CD1c-positive myeloid dendritic cell (primary cell): Measurements from ENCODE around the gene PHOX2A.
"Not testable (repeated sequence)": the region's sequence is repeated elsewhere in the genome, so short reads cannot be mapped to it uniquely, and the experiment has no call there.

Experiments used
- DNase-seq: peaks from one replicate; pipeline ENCODE4 v3.0.0-alpha.2; 2016; ENCODE audit errors: extremely low spot score

The PHOX2A gene

DNA sequence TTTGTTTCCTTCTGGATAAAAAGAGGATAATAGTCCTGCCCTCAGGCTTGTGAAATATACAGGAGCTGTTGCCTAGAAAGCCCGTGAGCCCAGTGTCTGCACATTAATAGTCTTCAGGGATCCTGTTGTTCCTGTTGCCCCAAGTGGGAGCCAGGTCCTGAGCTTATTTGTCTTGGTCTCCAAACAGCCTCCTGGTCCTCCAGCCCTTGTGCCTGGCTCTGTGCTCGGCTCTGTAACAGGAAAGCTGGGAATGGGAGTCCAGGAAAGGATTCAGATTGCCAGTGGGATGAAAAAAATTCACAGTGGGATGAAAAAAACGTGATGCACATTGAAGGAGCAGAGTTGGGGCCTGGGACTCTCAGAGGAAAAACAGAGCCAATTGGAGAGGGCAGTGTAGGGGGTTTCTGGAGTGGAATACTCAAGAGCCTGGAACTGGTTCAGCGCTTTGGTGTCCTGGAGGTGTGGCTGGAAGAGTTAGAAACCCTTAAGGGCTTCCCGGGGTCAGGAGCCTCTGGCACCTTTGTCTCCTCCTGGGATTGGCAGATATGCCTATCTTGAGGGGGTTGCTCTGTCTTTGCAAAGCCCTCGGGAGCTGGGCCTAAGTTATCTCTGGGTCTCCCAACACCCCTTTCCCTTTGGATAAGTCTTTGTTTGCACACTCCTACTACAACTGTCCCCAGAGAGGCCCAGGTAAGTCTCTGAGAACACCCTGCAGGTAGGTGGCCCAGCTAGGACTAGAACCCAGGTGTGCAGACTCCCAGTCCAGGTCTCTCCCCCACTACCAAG, 21.7 kb downstream of the PHOX2A start:
- no peak for DNase-seq

DNA sequence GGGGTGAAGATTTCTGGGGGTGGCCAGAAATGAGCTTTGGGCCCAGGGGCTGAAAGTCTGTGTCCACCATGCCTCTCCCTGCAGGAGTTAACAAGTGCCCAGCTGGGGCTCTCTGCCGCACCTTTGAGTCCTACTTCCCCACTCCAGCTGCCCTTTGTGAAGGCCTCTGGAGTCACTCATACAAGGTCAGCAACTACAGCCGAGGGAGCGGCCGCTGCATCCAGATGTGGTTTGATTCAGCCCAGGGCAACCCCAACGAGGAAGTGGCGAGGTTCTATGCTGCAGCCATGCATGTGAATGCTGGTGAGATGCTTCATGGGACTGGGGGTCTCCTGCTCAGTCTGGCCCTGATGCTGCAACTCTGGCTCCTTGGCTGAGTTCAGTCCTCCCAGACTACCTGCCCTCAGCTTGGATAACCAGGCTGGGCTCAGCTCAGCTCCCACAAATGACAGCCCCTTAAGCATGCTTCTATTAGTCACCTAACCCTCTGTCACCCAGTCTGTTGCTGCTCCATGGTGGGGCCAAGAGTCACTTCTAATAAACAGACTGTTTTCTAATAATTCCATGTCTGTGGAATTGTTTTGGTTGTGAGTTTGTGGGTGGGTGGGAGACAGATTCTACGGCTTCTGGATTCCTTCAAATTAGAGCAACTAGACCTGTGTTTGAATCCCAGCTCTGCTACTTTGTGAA, 22.4 kb downstream of the PHOX2A start:
- DNase-seq: peak; percentile 61

GRCh38 chr11:72220696-72221363, 23.1 kb downstream of the PHOX2A start:
- no peak for DNase-seq

- no peak for DNase-seq
These were observed 25.7 kb downstream of the PHOX2A start for GRCh38 chr11:72218251-72218745.

DNA sequence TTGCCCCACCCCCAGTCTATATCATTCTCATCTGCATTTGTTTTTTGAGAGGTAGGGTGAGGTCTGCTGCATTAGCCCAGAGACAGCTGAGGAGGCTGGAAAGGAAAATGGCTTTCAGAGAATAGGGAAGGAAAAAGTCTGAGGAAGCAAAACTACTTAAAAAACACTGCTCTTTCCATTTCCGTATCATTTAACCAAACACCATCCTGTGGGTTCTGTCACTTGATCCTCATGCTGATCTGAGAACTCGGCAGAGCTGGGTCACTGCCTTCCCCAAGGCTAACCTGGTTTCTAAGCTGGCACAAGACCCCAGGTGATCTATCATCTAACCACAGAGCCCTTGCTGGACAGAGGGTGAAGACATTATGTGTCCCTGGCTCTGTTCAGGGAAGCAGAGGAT, 26.1 kb downstream of the PHOX2A start:
- DNase-seq: peak; percentile 48

GRCh38 chr11:72216638-72217037, 27.3 kb downstream of the PHOX2A start, which contains the start of gene FOLR2:
Gene FOLR2 (plus strand): TSS chr11:72216794. CDS start chr11:72218585, 1,791 bp downstream.
- no peak for DNase-seq

DNA sequence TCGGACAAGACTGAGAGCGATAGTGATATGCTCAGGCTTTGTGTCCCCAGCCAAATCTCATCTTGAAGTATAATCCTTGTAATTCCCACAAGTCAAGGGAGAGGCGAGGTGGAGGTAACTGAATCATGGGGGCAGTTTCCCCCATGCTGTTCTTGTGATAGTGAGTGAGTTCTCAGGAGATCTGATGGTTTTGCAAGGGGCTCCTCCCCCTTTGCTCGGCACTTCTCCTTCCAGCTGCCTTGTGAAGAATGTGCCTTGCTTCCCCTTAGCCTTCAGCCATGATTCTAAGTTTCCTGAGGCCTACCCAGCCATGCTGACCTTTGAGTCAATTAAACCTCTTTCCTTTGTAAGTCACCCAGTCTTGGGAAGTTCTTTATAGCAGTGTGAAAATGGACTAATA, 34.9 kb downstream of the PHOX2A start:
- DNase-seq: peak; percentile 63

- DNase-seq: no peak
These were observed 35.7 kb downstream of the PHOX2A start for GRCh38 chr11:72208281-72208680.

DNA sequence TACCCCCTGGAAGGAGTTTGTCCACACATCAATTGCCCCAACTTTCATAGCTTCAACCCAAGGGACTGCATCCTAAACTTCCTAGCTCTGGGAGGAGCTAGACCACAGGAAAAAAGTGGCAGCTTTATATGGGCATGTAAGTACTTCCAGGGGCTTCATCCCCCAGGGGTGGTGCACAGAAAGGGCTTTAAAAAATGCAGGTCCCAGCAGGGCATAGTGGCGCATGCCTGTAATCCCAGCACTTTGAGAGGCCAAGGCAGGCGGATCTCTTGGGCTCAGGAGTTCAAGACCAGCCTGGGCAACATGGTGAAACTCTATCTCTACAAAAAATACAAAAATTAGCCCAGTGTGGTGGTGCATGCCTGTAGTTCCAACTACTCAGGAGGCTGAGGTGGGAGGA, 37.2 kb downstream of the PHOX2A start:
- DNase-seq: not testable (repeated sequence)

DNA sequence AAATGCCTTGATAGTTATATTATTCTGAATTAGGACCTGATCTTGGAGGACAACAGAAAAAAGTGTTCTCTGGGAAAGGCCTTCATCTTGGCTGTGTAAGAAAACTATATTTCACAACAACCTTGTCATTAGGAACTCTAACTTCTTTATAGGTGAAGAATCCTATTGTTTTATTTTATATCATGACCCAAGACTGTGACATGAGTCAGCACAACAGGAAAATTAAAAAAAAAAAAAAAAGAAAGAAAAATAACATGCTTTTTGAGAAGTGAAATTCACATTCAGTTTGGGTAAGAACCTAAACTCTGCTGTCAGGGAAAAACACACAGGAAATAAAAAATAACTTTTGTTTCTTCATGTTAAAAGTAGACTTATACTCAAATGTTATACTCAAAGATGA, 39.1 kb downstream of the PHOX2A start:
- no peak for DNase-seq

GRCh38 chr11:72203163-72203562, 40.8 kb downstream of the PHOX2A start:
- no peak for DNase-seq

DNA sequence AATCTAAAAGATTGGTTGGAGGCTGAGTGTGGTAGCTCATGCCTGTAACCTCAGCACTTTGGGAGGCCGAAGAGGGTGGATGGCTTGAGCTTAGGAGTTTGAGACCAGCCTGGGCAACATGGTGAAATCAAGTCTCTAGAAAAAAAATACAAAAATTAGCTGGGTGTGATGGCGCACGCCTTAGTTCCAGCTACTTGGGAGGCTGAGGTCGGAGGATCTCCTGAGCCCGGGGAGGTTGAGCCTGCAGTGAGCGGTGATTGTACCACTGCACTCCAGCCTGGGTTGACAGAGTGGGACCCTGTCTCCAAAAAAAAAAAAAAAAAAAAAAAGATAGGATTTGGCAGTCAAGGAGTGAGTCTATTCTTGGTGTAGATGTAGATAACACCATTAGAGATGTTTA, 41.4 kb downstream of the PHOX2A start:
- no peak for DNase-seq

GRCh38 chr11:72201445-72201844, 42.5 kb downstream of the PHOX2A start:
- DNase-seq: not testable (repeated sequence)

DNA sequence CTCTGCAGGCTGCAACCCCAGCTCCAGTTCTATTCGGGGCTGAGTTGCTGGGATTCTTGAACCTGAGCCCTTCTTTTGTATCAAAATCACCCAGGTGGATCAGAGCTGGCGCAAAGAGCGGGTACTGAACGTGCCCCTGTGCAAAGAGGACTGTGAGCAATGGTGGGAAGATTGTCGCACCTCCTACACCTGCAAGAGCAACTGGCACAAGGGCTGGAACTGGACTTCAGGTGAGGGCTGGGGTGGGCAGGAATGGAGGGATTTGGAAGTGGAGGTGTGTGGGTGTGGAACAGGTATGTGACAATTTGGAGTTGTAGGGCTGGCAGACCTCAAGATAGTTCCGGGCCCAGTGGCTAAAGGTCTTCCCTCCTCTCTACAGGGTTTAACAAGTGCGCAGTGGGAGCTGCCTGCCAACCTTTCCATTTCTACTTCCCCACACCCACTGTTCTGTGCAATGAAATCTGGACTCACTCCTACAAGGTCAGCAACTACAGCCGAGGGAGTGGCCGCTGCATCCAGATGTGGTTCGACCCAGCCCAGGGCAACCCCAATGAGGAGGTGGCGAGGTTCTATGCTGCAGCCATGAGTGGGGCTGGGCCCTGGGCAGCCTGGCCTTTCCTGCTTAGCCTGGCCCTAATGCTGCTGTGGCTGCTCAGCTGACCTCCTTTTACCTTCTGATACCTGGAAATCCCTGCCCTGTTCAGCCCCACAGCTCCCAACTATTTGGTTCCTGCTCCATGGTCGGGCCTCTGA, 48.3 kb downstream of the PHOX2A start:
- DNase-seq: no peak

GRCh38 chr11:72191961-72192381, 52.0 kb downstream of the PHOX2A start, which contains the start of gene FOLR1:
Gene FOLR1 (plus strand): TSS chr11:72192140. CDS start chr11:72192174, 34 bp downstream.
- DNase-seq: no peak

GRCh38 chr11:72190631-72191071, 53.3 kb downstream of the PHOX2A start:
- DNase-seq: no peak

DNA sequence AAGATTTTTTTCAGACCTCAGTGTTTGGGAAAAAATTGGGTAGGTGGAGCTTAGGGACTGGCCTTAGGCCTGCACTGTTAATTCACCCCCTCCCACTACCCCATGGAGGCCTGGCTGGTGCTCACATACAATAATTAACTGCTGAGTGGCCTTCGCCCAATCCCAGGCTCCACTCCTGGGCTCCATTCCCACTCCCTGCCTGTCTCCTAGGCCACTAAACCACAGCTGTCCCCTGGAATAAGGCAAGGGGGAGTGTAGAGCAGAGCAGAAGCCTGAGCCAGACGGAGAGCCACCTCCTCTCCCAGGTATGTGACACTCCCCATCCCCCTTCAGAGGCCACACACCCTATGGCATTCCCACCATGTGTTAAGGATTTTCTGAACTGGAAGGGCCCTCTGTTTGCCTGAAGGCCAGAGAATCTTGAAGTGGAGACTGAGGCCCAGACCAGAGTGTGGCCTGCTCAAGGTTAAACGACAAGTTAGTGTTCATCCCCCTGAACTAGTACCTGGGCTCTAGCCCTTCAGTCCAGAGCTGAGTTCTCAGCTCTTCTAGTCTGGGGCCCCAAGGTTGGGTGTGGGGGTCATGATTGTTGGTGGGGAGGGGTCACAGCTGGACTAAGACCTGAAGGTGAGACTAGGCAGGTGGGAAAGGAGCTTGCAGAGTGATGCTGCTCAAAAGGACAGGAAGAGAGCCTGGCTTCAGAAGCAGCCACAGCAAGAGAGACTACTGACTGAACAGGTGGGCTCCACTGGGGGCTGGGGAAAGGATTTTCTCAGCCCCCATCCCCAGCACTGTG, 54.3 kb downstream of the PHOX2A start:
- no peak for DNase-seq
